GM12865 (cell line): ENCODE results near the gene SCN4B.

ENCODE experiments used
- DNase-seq: peaks from one replicate; pipeline ENCODE4 v3.0.0; 2010; ENCODE audit warnings: low read depth
- H3K4me3 ChIP-seq: 2 replicates; pipeline ENCODE4 v1.5.1; 2011; ENCODE audit warnings: mild to moderate bottlenecking, low read depth, low read length, control low read depth
- CTCF ChIP-seq: IDR thresholded peaks from 2 replicates; pipeline ENCODE4 v1.5.1; 2011; ENCODE audit warnings: low read length, control low read depth, low read depth, inconsistent platforms; ENCODE audit not compliant: insufficient read depth; ENCODE audit errors: missing control alignments

SCN4B gene

GRCh38 chr11:118084247-118084646, 68.4 kb downstream of the SCN4B start:
- no peak for DNase-seq
- TF ChIP-seq CTCF = no peak
- no peak overlapping the region for H3K4me3 ChIP-seq
